DMS 273 treated with DMSO at 0.1 percent for 48 hours (cell line): Measurements from ENCODE around the gene FSTL5.
"Not testable (repeated sequence)": the region's sequence is repeated elsewhere in the genome, so short reads cannot be mapped to it uniquely, and the experiment has no call there.

ENCODE experiments used
- DNase-seq: peaks from one replicate; lab custom pipeline; 2025; lab: John Stamatoyannopoulos, UW

FSTL5 gene

DNA sequence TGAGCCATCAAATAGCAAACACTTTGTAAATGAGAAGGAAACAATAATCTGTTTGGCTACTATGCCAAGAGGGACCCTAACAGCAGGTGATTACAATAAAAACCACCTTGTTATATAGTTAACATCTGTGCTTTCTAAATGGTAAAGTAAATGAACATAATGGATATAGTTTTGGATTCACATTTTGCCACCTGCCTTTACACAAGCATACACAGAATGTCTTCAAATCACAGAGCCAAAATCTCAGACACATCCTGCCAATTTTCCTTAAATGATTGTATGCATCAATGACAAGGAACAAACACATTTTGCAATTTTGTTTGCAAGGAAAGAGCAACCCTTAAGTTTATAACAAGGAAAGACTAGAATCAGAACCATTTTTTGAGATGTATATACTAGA is 334.2 kb downstream of the FSTL5 start:
- peak; percentile 7 for DNase-seq

DNA sequence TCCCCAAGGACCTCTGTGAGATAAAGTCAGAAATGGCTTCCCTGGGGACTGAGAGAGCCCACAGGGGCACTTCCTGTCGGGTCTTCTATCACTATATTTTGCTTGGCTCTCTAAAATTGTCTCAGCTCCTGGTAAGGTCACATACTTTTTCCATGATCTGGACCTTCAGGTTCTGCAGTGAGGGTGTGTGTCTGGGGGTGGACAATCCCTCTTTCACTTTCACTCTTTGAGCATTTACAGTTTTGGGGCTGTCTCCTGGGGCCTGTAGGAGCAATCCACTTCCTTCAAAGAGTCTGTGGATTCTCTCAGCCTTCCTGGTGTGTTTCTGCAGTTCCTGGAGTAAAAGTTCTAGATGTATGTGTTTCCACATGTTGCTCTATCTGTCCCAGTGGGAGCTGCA is 335.7 kb downstream of the FSTL5 start:
- no peak for DNase-seq

DNA sequence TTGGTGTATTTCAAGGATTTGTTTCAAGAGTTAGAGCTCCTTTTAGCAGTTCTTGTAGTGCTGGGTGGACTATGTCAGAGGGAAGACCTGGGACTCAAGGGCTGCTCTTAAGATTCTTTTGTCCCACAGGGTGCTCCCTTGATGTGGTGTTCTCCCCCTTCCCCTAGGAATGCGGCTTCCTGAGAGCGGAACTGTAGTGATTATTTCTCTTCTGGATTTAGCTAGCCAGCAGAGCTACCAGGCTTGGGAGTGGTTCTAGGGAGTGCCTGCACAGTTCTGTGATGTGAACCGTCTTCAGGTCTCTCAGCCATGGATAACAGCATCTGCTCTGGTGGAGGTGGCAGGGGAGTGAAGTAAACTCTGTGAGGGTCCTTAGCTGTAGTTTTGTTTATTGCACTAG is 336.8 kb downstream of the FSTL5 start:
- no peak for DNase-seq

DNA sequence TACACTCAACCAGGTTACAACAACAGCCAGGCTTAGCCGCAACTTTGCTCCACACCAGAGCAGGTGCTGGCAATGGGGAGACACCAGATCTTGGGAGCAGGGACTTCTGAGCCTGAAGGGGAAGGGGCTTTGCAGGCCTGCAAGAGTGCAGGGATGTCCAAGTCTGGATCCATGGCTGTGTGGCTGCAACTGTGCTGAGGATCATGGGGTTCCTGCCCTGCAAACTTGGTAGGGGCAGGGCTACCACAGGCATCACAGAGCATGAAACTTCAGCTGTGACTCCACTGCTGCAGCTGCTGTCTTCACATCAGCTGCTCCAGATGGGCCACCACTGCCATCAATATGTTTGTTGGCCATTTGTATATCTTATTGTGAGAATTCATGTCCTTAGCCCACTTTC is 340.4 kb downstream of the FSTL5 start:
- no peak for DNase-seq

DNA sequence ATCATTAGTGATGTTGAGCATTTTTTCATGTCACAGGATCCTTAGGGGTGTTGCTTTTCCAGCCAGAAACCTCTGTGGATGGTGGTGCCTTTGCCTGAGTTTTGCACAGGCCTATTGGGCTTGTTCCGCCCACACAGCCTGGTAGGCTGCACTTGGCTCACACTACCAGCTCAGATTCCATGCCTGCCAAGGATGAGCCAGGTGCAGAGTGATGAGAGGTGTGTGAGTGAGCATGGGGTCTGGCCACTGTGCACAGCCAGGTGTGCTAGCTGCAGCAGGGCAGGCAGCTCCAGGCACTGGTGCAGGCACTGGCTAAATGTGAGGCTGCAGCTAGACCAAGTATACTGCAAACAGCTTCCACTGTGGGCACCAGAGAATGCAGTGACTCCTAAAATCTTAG is 341.6 kb downstream of the FSTL5 start:
- no peak for DNase-seq

DNA sequence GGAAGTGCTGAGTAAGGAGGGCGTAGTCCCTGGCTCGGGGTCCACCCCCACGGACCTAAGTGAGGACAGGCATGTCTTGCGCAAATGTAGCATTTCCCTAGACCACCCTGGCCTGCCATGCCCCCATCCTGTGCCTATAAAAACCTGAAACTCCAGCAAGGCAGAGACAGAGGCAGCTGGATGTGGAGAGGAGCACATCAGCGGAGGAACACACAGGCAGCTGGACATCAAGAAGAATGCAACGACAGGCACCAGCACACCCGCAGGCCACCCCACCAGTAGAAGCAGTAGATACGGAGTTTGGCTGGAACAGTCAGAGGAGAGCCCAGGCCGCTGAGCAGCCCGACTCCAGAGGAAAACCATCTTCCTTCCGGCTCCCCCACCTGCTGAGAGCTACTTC is 345.9 kb downstream of the FSTL5 start:
- no peak for DNase-seq

DNA sequence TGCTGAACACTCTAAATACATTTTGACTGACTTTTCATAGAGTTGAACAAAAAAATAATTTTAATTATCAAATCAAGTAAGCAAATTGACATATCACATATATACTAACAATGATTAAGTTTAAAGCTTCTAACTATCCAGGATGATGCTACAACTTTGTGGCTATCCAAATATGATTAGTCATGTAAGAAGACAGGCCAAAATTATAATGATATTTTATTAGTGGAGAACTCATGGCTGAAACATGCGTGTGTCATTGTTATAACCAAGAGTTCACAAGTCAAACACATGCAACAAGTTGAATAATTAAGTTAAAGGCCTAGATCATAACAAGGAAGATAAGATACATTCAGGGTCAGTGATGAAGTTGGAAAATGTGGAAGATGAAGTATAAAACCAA is 346.8 kb downstream of the FSTL5 start:
- DNase-seq, result no peak

DNA sequence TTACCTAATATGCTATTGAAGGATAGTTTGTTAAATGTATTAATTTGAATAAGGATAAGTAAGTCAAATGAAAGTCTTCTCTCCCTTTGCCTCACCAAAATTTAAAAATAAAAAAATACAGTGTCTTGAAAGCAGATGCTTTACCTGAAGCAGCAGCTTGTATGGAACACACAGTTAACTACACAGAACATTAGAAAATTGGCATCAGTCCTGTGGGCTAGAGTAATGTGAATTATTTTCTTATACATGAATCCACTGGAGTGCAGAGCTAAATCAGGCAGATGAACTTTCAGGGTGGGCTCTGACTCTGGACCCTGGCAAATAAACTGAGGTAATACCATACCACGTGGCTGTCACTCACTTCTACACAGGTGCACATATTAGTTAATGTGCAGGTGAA is 348.0 kb downstream of the FSTL5 start:
- DNase-seq, result no peak

DNA sequence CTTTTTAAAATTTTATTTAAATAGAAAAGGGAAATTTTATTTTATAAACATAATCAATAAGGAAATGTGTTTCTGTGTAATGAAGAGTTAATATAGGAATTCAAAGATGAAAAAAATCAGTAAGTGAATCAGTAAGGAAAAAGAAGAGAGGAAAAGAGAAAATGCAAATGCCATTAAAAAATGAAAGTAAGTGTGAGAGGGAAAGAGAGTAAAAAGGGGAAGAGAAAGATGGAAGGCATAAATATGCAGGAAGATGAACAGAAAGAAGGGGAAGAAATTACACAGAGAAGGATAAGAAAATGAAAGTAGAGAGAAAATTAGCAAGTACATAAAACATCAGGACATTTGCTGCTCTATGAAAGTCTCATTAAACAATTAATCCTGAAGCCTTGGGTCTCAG is 349.9 kb downstream of the FSTL5 start:
- no peak for DNase-seq

DNA sequence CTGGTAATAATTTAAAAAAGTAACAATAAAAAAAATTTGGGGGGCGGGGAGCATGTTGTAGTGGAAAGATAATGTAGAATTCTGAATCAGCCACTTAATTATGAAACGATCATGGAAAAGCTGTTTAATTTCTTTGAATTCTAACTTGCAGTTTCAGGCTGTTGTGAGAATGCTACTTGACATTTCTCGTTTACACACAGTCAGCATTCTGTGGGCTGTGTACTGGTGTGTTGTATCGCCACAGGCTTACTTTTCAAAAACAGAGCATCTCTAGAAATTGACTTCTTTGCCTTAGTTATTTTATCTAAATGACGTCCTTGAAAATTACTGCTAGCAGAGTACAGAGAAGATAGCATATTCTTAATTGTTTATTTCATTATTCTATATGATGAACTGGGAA is 350.4 kb downstream of the FSTL5 start:
- DNase-seq, result no peak

DNA sequence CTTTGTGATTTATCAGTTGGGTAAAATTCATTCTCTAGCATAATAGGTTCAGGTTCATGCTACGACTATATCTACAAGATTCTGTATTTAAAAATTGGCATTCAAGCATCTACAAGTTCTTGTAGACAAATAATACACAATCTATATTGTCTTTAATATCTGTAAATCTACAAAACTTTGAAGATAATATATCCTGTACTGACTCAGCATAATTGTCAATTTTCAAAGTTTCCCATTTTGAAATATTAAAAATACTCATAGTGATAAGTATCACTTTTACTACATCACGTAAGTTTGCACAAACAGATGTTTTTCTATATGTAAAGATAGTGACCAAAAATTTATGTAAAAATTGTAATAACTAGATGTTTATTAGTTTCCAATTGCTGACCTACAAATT is 360.6 kb downstream of the FSTL5 start:
- DNase-seq, result no peak

DNA sequence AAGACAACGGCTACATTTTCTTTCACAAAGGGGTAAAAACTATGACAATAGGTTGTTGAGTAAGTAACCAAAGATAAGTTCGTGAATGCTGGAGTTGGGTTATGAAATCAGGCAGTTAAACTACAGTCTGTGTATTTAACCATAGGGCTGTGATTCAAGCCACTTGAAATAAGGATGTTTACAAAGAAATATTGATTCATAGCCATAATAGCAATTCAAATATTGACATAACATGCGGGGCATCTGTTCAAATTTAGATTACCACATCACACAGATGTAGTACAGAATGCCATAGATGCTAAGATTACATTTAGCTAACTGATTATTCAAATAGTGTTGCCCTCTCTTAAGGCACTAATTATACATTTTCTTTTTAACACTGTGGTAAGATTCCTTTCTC is 364.1 kb downstream of the FSTL5 start:
- DNase-seq, result no peak

DNA sequence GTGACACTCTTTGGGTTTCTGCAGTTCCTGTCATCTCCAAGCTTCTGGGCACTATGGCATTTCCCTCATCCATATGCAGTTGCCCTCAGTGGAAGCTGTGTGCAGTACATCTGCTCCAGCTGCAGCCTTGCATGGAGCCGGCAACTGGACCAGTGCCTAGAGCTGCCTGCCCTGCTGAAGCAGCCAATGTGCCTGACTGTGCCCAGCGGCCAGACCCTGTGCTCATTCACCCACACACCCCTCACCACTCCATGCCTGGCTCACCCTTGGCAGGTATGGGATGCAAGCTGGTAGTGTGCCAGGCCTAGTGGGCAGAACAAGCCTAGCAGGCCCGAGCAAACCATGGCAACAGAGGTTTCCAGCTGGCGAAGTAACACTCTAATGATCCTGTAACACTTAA is 370.8 kb downstream of the FSTL5 start:
- no peak for DNase-seq

DNA sequence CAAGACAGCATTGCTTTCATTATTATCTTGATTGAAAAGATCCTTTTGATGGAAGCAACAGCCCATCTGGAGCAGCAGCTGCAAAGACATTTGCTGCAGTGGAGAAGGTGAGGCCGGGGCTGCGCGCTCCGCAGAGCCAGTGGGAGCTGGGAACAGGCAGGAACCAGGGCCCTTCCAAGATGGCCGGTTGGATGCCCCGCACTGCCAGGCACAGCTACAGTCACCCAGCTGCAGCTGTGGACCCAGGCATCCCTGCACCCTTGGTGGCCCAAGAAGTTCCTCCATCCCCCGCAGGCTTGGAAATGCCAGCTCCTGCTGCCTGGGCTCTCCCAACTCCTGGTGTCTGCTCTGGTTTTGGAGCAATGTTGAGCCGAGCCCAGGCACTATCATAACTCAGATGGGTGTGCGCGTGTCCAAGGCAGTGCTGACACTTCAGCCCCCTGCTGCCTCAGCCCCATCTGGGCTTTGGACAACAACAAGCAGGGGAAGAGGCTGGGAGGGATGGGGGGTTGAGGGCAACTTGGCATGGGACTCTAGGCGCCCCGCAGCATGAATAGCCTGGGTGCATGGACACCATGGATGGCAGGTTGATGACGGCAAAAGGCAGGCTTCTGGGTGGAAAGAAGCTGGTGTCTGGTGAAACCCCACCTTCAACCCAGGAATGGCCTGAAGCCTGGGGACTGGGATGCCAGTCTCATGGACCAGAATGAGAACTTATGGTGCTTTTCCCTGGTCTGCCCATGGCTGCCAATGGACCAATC is 371.8 kb downstream of the FSTL5 start:
- DNase-seq, result no peak

DNA sequence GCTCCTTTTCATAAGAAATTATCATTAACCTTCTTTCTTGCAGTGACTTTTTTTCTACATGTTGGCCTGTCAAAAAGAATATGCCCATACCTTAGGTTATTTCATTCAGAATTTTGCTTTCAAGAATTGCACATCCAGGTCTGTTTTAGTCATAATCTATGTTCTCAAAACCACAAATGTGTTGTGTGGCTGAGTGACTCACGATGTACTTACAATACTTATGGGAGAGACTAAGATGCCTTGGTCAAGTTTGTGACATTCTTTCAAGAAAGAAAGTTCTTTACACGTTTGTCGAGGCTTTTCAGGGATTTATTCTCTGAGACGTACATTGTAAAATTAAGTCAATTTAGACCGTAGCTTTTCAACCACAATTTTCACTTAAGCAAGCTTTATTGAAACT is 396.7 kb downstream of the FSTL5 start:
- DNase-seq, result no peak

DNA sequence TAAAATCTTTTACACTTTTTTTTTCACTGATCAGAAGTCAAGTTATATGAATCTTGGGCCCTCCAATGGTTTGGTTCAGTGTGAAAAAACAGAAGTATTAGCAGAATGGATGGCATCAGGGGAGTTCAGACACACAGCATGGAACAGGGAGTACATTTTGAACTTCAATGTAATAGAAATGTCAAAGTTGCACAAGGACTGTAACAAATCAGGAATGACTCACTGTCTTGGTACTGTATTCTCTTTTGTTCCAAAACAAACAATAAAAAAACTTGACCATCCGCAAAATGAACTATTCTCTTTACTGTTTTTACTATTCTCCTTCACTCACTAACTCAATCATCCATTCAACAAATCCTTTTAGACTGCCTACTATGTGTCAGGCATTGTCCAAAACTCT is 401.0 kb downstream of the FSTL5 start:
- DNase-seq, result no peak

DNA sequence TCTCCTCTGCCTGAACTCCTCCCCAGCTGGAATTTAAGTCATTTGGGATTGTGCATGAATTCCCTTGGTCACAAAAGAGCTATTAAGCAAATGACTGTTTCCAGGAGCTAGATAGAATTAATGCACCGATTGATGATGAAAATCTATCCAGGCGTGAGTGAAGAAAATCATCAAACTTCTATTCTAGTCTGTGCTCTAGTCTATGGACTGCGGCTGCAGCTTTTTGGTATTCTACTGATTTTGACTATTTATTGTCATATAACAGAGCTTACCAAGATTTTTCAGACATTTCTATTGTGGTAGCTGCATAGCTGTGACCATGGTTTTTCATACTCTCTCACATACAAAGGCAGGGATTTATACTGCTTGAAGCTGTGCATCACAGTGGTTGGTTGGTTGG is 403.8 kb downstream of the FSTL5 start:
- no peak for DNase-seq

DNA sequence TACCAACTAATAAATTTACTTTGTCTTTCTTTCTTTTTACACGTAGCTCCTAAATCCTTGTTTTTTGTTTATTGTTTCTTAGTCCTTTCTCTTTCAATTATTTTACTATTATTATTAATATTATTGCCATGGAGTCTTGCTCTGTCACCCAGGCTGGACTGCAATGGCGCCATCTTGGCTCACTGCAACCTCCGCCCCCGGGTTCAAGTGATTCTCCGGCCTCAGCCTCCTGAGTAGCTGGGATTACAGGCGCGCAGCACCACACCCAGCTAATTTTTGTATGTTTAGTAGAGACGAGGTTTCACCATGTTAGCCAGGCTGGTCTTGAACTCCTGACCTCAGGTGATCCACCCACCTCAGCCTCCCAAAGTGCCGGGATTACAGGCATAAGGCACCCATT is 405.4 kb downstream of the FSTL5 start:
- DNase-seq, result not testable (repeated sequence)

DNA sequence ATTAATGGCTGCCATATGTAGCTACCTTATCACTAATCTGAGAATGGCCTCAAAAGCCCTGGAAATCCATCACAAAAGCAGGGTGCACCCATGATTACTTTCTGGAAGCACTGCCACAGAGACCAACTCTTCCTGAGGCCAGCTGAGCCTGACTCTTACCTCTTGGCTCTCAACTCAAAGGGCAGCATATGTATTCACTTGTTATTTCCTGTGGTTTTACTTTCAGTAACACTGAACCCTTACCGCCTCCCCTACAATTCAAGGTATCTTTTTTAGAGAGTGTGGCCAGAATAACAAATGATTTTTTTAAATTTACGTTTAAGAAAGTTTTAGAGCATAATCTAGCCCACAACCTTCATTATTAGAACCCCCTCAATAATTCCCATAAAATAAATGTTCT is 434.9 kb downstream of the FSTL5 start:
- DNase-seq, result no peak

DNA sequence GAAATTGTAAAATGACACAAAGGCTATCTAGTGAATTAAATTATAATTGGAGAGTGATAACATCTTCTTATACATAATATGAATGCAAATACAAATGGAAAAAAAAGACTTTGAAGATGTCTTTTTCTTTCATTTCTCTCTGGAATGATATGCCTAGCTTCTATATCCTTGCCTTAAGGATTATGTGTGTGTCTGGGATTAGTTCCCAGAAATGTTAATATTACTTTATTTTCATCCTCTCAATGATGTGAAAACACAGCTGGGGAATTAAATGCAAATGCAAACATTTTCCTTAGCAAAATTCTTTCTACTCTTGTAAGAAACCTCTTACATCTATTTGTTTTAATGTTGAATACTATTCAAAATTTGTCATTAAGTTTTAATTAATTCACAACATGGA is 441.9 kb downstream of the FSTL5 start:
- no peak for DNase-seq

DNA sequence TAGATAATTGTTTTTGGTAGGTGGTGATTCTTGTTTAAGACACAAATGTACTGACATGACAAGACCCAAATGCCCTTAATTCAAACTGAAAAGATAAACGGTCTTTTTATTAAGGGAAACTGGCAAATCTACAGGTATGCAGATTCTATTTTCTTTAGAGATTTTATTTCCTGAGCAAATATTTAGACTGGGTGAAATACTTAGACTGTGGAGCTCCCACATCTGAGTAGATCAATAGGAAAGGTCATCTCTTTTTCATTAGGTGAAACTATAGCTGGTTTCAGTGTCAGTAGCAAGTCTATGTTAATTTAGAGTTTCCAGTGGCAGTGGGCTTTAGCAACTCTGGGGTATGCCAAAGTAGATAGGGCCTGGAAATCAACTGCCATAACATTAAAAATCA is 446.7 kb downstream of the FSTL5 start:
- no peak for DNase-seq

DNA sequence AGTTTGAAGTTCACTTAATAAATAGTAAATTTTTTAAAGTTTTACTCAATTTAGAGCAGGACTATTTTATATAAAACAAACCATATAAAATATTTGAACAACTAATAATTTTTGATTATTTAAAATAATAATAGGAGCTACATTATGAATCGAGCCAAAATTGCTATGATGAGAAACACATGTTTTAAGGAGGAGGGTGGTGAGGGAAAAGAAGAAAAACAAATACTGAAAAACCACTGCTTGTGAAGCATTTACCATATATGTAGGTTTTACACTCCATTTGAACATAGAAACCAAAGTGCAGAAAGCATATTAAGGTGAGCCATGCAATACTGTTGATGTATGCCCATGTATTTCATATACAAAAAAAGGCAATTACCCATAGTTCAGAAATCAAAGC is 448.9 kb downstream of the FSTL5 start:
- no peak for DNase-seq

DNA sequence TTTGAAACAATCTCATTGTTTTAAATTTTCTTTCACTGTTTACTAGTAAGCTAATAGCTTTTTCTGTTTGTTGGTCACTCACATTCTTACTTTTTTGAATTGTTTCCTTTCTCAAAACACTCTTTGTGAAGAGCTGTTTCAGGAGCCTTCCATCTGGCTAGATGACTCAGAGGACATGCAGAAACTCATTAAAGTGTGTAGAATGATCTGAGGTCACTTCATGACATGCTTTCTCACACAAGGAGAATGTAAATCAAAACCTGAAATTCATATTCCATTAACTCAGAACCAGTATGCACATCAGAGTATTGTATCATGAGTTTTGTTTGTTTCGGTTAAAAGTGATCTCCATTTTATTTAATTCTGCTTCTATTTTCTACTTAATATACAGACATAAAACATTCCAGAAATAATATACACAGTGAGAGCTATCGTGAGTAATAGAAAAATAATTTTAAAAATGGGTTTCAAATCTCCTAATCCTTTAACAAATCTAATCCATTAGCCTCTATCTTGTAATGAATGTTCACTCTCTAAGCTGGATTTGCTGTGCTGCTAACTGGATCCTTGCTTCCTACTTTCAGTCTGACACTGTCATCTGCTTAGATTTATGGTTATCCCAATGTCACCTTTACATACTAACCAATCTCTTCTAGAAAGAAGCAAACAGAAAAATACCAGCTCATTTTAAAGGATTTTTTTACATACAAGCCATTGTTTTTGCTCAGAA is 449.6 kb downstream of the FSTL5 start:
- peak; percentile 21 for DNase-seq

DNA sequence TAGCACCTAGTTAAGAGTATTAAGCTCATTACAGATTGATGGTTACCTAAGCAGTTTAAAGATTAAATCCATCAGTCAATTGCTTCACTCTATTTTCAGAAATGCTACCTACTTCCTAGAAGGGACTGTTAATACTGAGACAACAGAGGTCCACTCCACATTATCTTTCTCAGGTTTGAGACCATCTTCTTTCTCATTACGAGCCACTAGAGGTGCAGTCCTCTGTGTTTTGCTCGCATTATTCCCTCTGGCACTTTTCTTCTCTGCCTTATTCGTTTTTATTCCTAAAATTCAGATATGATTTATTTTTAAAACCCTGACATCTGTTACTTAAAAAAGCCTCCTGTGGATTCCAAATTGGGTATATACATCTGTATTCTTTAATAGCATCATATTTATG is 459.1 kb downstream of the FSTL5 start:
- no peak for DNase-seq
